HAP-1 (cell line): Measurements from ENCODE around the gene KERA.
"Not testable (repeated sequence)": the region's sequence is repeated elsewhere in the genome, so short reads cannot be mapped to it uniquely, and the experiment has no call there.

Source experiments
- DNase-seq, 2 experiments: peaks; one replicate each; pipeline ENCODE4 v3.0.0-alpha.2; 2016 to 2020; ENCODE audit warnings: low spot score in 2 of 2
- H3K27me3 ChIP-seq: fragments of 250-450 bp; sonication (Bioruptor Pico); 2 replicates; pipeline ENCODE4 v1.5.1; 2020; ENCODE audit warnings: low read depth, mild to moderate bottlenecking, moderate library complexity
- H3K36me3 ChIP-seq: fragments of 250-450 bp; sonication (Bioruptor Pico); replicated peaks from 2 replicates; pipeline ENCODE4 v1.5.1; 2020; ENCODE audit warnings: mild to moderate bottlenecking
- H3K4me1 ChIP-seq: fragments of 250-450 bp; sonication (Bioruptor Pico); 2 replicates; pipeline ENCODE4 v1.5.1; 2020; ENCODE audit warnings: mild to moderate bottlenecking
- H3K4me3 ChIP-seq: fragments of 250-450 bp; sonication (Bioruptor Pico); 2 replicates; pipeline ENCODE4 v1.5.1; 2020; ENCODE audit warnings: mild to moderate bottlenecking, moderate library complexity
- H3K9me3 ChIP-seq: fragments of 250-450 bp; sonication (Bioruptor Pico); 2 replicates; pipeline ENCODE4 v1.5.1; 2020; ENCODE audit warnings: mild to moderate bottlenecking, moderate library complexity
- in situ Hi-C: fragments of 300-500 bp; cut with MboI; formaldehyde crosslinking; loops from 3 replicates; pipeline ENCODE4 v1.14.3; 2020; ENCODE audit warnings: low sequenced_read_pairs, inconsistent platforms, mixed read lengths

The KERA gene

DNA sequence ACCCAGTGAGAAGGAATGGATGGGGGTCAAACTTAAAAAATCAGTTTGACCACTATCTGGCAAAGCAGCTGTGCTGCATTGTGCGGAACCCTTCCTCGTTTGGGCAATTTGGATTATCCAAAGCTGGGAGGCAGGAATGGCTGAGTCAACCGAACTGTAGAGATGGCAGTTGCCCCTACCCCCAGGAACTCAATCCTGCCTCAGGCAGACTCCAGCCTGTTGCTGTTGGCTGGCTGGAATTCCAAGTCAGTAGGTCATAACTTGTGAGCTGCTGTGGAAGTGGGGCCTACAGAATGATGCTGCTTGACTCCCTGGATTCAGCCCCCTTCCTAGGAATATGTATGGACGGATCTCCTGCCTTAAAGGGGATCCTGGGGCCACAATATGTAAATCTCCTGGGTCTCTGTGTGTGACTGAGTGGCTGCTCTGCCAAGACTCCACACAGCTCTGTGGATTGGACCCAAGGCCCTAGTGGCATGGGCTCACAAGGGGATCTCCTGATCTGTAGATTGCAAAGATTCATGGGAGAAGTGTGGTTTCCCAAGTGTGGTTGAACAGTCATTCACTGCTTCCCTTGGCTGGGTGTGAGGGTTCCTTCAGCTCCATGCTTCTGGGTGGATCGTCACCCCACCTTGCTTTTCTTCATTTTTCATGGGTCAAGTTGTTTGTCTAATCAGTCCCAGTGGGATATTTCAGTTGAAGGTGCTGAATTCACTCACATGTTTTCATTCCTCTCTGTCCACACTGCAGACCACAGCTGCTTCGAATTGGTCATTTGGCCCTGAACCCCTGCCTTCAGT lies 34.3 kb upstream of the KERA start:
- in situ Hi-C loops: no loop called here
- Histone ChIP-seq H3K27me3 (0 out of 2 replicates have a peak, but pooled peaks cover 3% of the 10 kb centered on the region), H3K4me3 (no peak overlapping the region), H3K9me3 (no peaks in the 10 kb centered on the region), H3K36me3 (no peaks in the 10 kb centered on the region), H3K4me1 (no peaks in the 10 kb centered on the region)
- DNase-seq: no peak

- H3K4me1 ChIP-seq, DNase-seq, in situ Hi-C loops, H3K36me3 ChIP-seq, H3K4me3 ChIP-seq, H3K9me3 ChIP-seq, H3K27me3 ChIP-seq: not testable (repeated sequence)
Observed at GRCh38 chr12:91089953-91090352, 32.1 kb upstream of the KERA start.

- in situ Hi-C loops: no loop called here
- Histone ChIP-seq H3K4me3 (no peak overlapping the region), H3K9me3 (no peaks in the 10 kb centered on the region), H3K4me1 (no peaks in the 10 kb centered on the region), H3K36me3 (no peaks in the 10 kb centered on the region), H3K27me3 (peaks cover 3% of the 10 kb centered on the region; the same call in 1 of the 2 replicates)
- no peak for DNase-seq
Observed at GRCh38 chr12:91080041-91080440, 22.2 kb upstream of the KERA start.

GRCh38 chr12:91078501-91078900 lies 20.7 kb upstream of the KERA start:
- no peaks in the 10 kb centered on the region for H3K4me1 ChIP-seq
- in situ Hi-C loops: no loop called here
- no peaks in the 10 kb centered on the region for H3K36me3 ChIP-seq
- H3K27me3 ChIP-seq: peaks cover 3% of the 10 kb centered on the region; the same call in 1 of the 2 replicates
- no peak for DNase-seq
- H3K4me3 ChIP-seq: no peak overlapping the region
- no peaks in the 10 kb centered on the region for H3K9me3 ChIP-seq

- H3K9me3 ChIP-seq: no peaks in the 10 kb centered on the region
- in situ Hi-C loops: no loop called here
- H3K36me3 ChIP-seq: no peaks in the 10 kb centered on the region
- H3K27me3 ChIP-seq: peaks cover 6% of the 10 kb centered on the region; the same call in 1 of the 2 replicates
- H3K4me1 ChIP-seq: no peaks in the 10 kb centered on the region
- no peak for DNase-seq
- no peak overlapping the region for H3K4me3 ChIP-seq
Observed at GRCh38 chr12:91077228-91077954, 19.6 kb upstream of the KERA start.

DNA sequence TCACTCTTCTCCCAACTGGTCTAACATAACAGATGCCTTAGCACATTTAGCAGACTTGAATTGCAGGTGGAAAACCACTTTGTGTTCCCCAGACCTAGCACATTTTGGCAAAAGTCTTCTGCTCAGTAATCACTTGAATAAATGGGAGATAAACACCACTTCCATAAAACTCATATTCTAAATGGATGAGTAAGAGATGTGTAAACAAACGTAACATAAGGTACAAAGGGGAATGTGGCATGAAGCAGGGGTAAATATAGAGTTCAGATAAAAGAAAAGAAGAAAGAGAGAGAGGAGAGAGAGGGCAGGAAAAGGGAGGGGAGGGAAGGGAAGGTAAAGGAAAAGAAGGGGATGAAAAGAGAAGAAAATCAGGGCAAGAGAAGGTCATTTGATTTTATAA lies 17.0 kb upstream of the KERA start:
- H3K4me3 ChIP-seq: no peak overlapping the region
- no peak for DNase-seq
- in situ Hi-C loops: no loop called here
- H3K4me1 ChIP-seq: no peaks in the 10 kb centered on the region
- peaks cover 6% of the 10 kb centered on the region; the same call in 1 of the 2 replicates for H3K27me3 ChIP-seq
- no peaks in the 10 kb centered on the region for H3K9me3 ChIP-seq
- H3K36me3 ChIP-seq: no peaks in the 10 kb centered on the region

DNA sequence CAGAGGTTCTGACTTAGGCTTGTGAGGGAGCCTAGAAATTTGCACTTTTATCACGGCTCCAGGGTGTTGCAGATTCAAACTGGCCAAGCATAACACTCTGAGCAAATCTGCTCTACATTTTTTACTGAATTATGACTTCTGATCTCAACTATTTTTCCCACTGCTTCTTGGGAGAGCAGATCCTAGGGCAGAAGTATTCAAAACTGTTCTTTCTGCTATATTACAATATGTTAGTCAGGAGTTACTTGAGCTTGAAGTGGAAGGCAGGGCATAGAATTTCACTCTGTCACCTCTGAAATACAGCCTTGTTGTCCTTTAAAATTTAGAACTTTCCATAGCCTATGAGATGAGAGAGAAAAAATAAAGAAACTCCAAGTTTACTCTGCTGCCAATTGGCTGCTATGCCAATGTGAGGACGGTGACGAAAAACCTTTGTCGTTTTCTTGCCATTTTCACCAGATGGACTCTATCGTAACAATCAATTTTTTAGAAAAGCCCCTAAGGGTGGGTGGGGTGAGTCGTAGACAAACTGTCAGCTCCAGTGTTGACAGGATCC lies 16.4 kb upstream of the KERA start:
- no peak for DNase-seq
- Histone ChIP-seq H3K9me3 (no peaks in the 10 kb centered on the region), H3K36me3 (no peaks in the 10 kb centered on the region), H3K4me3 (no peak overlapping the region), H3K27me3 (peaks cover 6% of the 10 kb centered on the region; the same call in 1 of the 2 replicates), H3K4me1 (no peaks in the 10 kb centered on the region)
- in situ Hi-C loops: no loop called here

GRCh38 chr12:91073426-91073825 lies 15.6 kb upstream of the KERA start:
- DNase-seq: no peak
- Histone ChIP-seq H3K4me3 (no peak overlapping the region), H3K9me3 (no peaks in the 10 kb centered on the region), H3K4me1 (no peaks in the 10 kb centered on the region), H3K27me3 (peaks cover 4% of the 10 kb centered on the region; the same call in 1 of the 2 replicates), H3K36me3 (no peaks in the 10 kb centered on the region)
- in situ Hi-C loops: no loop called here

DNA sequence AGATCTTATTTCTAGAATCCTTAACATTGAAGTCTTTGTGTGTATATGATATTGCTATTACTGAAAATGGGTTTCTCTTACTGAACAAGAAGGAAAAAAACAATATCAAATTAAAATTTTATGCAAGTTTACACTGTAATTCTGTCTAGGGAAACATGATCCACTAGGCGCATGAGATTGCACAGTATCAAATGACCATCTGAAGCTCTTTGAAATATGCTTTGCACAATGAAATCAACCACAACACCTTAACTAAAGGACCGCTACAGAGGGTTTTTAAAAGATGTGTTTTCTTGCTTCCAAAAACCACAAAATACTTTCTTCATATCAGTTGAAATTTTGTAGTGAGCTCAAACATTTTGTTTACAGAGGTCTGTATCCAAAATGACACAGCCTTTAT lies 15.1 kb upstream of the KERA start:
- no peaks in the 10 kb centered on the region for H3K9me3 ChIP-seq
- in situ Hi-C loops: no loop called here
- peaks cover 3% of the 10 kb centered on the region; the same call in 1 of the 2 replicates for H3K27me3 ChIP-seq
- H3K4me3 ChIP-seq: no peak overlapping the region
- no peak for DNase-seq
- H3K36me3 ChIP-seq: no peaks in the 10 kb centered on the region
- no peaks in the 10 kb centered on the region for H3K4me1 ChIP-seq

GRCh38 chr12:91070936-91071335 lies 13.1 kb upstream of the KERA start:
- Histone ChIP-seq H3K4me1 (no peaks in the 10 kb centered on the region), H3K9me3 (no peaks in the 10 kb centered on the region), H3K4me3 (no peak overlapping the region), H3K36me3 (no peaks in the 10 kb centered on the region), H3K27me3 (0 out of 2 replicates have a peak, but pooled peaks cover 3% of the 10 kb centered on the region)
- in situ Hi-C loops: no loop called here
- DNase-seq: no peak

DNA sequence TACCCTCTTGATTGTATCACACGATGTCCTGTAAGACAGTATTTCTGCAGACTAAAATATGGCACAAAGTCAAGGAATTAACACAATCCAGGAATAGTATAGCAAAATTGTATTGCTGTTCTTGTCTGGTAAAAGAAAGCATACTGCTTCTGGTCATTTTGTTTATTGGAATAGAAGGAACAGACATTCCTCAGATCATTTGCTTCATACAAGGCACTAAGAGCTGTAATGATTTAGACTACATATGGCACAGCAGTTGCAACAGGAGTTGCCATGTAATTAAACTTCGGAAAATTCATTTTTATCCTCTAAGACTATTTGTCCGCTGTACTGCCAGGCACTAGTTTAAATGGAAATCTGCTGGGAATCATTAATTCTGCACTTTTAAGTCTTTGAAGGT lies 7.6 kb upstream of the KERA start:
- Histone ChIP-seq H3K4me1 (no peaks in the 10 kb centered on the region), H3K4me3 (no peak overlapping the region), H3K36me3 (no peaks in the 10 kb centered on the region), H3K9me3 (no peaks in the 10 kb centered on the region), H3K27me3 (no peaks in the 10 kb centered on the region)
- in situ Hi-C loops: no loop called here
- DNase-seq: no peak

- no peak overlapping the region for H3K4me3 ChIP-seq
- DNase-seq: no peak
- H3K9me3 ChIP-seq: no peaks in the 10 kb centered on the region
- H3K27me3 ChIP-seq: no peaks in the 10 kb centered on the region
- no peaks in the 10 kb centered on the region for H3K36me3 ChIP-seq
- no peaks in the 10 kb centered on the region for H3K4me1 ChIP-seq
- in situ Hi-C loops: no loop called here
Observed at GRCh38 chr12:91064640-91065039, 6.8 kb upstream of the KERA start.

DNA sequence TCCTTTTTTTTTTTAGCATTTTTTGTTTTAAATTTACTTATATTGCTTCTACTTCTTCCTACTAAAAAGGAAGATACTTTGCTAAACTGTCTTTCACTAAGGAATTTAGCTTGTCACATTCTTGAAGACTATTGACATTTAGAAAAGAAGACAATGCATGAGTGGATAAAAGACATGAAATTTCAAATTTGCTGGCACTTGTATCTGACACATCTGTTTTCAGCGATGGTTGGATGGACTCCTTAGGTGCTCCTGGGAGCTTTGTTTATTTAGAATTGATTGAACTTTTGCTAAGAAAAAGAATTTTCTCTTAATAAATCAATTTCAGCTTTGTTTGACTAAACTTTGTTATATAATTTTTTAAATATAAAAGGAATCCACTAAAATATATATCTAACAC lies 3.3 kb upstream of the KERA start:
- Histone ChIP-seq H3K4me1 (no peaks in the 10 kb centered on the region), H3K4me3 (no peak overlapping the region), H3K27me3 (no peaks in the 10 kb centered on the region), H3K36me3 (no peaks in the 10 kb centered on the region), H3K9me3 (no peaks in the 10 kb centered on the region)
- no peak for DNase-seq
- in situ Hi-C loops: no loop called here

DNA sequence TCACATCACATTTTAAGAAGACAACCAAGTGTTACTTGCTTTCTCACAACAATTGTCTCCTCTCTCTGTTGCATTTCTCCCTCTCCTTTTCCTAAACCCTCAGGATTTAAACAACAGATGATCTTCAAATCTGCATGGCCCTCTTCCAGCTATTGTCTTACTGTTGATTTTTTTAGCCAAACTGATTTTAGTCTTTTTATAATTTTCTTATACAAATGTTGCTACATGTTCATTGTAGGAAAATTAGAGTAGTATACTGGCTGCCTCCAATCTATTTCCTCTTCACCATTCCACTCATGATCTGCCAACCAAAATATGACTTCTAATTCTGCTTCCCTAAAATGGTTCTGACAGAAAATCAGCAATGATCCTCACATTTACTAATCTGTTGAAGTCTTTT lies 1.4 kb upstream of the KERA start:
- no peaks in the 10 kb centered on the region for H3K4me1 ChIP-seq

More for the DNA sequence above, 1.4 kb upstream of the KERA start:
- no peak overlapping the region for H3K4me3 ChIP-seq
- H3K36me3 ChIP-seq: no peaks in the 10 kb centered on the region
- no peak for DNase-seq
- H3K9me3 ChIP-seq: no peaks in the 10 kb centered on the region
- H3K27me3 ChIP-seq: no peaks in the 10 kb centered on the region
- in situ Hi-C loops: no loop called here
